WI38 (cell line): ENCODE data around the gene SERPINF2.
A peak's percentile ranks its signal among the peaks of the same experiment; 100 is the strongest.

Experiments used
- H3K4me3 ChIP-seq: 2 replicates; pipeline ENCODE4 v1.5.1; 2011; ENCODE audit warnings: low read depth, mild to moderate bottlenecking, control low read depth, low read length
- CTCF ChIP-seq: IDR thresholded peaks from 2 replicates; pipeline ENCODE4 v1.5.1; 2012; ENCODE audit warnings: low read depth, mild to moderate bottlenecking, control low read depth, low read length

The SERPINF2 gene

GRCh38 chr17:1709403-1709951, 33.2 kb upstream of the SERPINF2 start:
- TF ChIP-seq CTCF = no peak
- H3K4me3 ChIP-seq = peak overlapping the region; percentile 74

DNA sequence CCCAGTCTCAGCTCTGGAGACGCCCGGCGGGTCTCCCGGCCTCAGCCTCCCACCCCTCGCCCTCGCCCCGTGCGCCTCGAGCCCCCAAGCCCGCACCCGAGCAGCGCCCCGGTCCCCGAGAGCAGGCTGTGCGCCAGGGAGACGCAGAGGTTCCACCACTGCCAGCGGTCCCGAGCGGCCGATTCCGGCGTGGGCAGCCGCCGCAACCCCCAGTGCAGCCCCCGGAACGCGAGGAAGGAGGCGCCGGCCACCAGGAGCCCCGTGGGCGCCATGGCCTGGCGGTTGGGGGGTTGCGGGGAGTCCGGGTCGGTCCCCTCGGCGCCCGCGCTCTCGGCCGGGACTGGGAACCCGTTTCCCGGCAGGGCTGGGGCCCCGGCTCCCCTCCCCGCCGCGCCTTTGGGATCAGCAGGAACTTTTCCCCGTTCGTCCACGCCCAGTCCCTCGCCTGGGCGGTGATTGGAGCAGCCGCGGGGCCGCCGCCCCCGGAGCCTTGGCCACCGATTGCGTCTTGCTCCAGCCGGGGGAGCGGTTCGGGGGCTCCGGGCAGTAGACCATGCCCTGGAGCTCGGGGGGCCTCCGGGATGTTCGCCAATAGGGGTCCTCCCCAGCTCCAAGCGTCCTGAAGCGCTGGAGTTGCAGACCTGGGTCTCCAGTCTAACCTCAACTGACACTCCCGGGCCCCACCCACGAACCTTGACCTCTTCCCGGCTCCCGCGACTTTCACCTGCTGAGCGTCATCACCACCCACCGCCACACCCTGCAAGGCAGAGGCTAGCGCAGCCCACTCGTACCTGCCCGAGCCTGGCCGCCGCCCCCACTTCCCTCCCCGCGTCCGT, 32.5 kb upstream of the SERPINF2 start, which contains the start of gene TLCD2:
TLCD2 (minus strand) TSS at position 407 of the 836 bp plus-strand sequence; CDS start at position 272, 135 bp downstream.
- TF ChIP-seq CTCF = no peak
- H3K4me3 ChIP-seq = peak within 1 kb of the TSS; percentile 74

DNA sequence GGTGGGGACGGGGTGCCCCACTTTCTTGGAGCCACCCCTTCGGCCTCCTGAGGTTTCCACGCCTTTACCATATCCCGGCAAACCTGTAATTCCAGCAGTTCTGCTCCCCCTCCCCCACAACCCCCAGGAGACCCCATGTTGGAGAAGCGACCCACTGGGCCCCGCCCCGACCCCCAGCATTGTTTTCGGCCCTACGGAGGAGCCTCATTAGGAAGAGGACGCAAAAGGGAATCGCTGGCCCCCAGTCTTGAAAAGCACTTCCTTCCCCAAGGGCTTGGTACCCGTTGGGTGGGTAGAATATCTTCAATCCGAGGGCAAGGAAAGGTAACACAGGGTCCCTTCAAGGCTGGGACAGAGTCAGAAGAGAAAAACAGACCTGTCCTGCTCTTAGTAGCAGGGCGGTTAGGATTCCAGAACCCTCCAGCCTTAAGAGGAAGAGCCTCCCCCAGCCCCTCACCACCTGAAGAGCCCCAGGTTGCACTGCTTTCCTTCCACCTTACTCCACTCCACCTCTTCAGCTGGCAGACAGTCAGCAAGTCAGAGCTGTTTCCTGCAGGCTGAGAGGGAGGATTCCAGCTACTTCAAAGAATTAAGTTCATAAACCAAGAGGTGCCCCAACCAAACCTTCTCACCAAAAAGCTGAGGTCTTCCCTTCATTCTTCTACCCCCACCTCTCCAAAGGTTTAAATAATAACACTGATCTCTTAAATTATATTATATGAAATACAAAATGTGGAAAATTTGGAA, 31.7 kb upstream of the SERPINF2 start:
- peak overlapping the region; percentile 74 for H3K4me3 ChIP-seq
- no peak for TF ChIP-seq CTCF

DNA sequence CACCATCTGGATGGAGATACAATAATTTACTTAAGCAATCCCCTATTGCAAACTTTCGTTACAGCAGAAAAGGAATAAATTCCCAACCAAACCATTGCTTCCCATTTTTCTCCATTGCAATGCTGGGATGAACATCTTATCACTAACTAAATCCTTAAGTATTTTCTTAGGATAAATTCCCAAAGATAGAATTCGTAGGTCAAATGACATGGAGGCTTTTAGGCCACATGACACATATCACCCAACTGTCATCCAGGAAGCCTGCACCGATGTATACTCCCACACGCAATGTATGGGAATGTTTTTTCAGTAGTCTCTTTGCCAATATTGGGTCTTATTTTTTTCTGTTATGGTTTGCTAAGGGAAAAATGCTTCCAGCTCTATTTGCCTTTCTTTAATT, 30.9 kb upstream of the SERPINF2 start:
- no peak overlapping the region for H3K4me3 ChIP-seq
- no peak for TF ChIP-seq CTCF

- TF ChIP-seq CTCF = no peak
- no peak overlapping the region for H3K4me3 ChIP-seq
Measured at GRCh38 chr17:1712271-1712670, 30.4 kb upstream of the SERPINF2 start.

- H3K4me3 ChIP-seq = peak overlapping the region; percentile 88
- no peak for TF ChIP-seq CTCF
Measured at GRCh38 chr17:1713160-1713877, 29.4 kb upstream of the SERPINF2 start.
